ENCODE results near the gene IL1RAP. TPM values are rescaled to one million over a fixed set of nuclear protein-coding genes. Genes with fewer than 3 reads are reported as not detected.

Gene IL1RAP
- total and polyA plus RNA-seq, 7 donors = 0.70 to 6.3 (median 4.0) TPM

- Histone ChIP-seq H3K4me3 (no peak overlapping the region), H3K9me3 (no peaks in the 10 kb centered on the region), H3K27ac (no peak overlapping the region), H3K4me1 (peaks cover 8% of the 10 kb centered on the region), H3K36me3 (ENCODE audit: insufficient read depth in 1 of 2, low read depth in 1 of 2) (no peaks in the 10 kb centered on the region), H3K27me3 (ENCODE audit: insufficient read depth in 3 of 3, low read length in 2 of 3) (no peaks in the 10 kb centered on the region)
- intact Hi-C loops (cut with DNase I) = no loop called here
- DNase-seq (no peak), ATAC-seq (no peak)
- 56 to 67% (median 62%) methylated on average over 6 of the region's 6 CpGs for WGBS, 3 donors
- no peak for TF ChIP-seq CTCF (IDR thresholded peaks at IDR 0.05)
Observed at GRCh38 chr3:190591080-190591479, 77.2 kb downstream of the IL1RAP start.

- TF ChIP-seq CTCF (IDR thresholded peaks at IDR 0.05) = no peak
- Histone ChIP-seq H3K4me3 (no peak overlapping the region), H3K27me3 (ENCODE audit: insufficient read depth in 3 of 3, low read length in 2 of 3) (no peaks in the 10 kb centered on the region), H3K27ac (no peak overlapping the region), H3K9me3 (no peaks in the 10 kb centered on the region), H3K36me3 (ENCODE audit: insufficient read depth in 1 of 2, low read depth in 1 of 2) (no peaks in the 10 kb centered on the region), H3K4me1 (no peaks in the 10 kb centered on the region)
- intact Hi-C loops (cut with DNase I) = no loop called here
- ATAC-seq (no peak), DNase-seq (no peak)
- 71 to 81% (median 76%) methylated on average over 2 of the region's 2 CpGs for WGBS, 3 donors
Observed at GRCh38 chr3:190593075-190593474, 79.2 kb downstream of the IL1RAP start.

GRCh38 chr3:190594171-190594570, 80.3 kb downstream of the IL1RAP start:
- H3K27me3 ChIP-seq (ENCODE audit: insufficient read depth in 3 of 3, low read length in 2 of 3) = no peaks in the 10 kb centered on the region
- H3K36me3 ChIP-seq (ENCODE audit: insufficient read depth in 1 of 2, low read depth in 1 of 2) = no peaks in the 10 kb centered on the region
- intact Hi-C loops (cut with DNase I) = no loop called here
- ATAC-seq = no peak
- H3K27ac ChIP-seq = no peak overlapping the region
- H3K9me3 ChIP-seq = no peaks in the 10 kb centered on the region
- WGBS, 3 donors = 67 to 94% (median 80%) methylated on average over 4 of the region's 4 CpGs
- TF ChIP-seq CTCF (IDR thresholded peaks at IDR 0.05) = no peak
- DNase-seq = no peak
- H3K4me1 ChIP-seq = no peaks in the 10 kb centered on the region
- no peak overlapping the region for H3K4me3 ChIP-seq

- Histone ChIP-seq H3K27me3 (ENCODE audit: insufficient read depth in 3 of 3, low read length in 2 of 3) (no peaks in the 10 kb centered on the region), H3K4me3 (no peak overlapping the region), H3K27ac (no peak overlapping the region), H3K9me3 (no peaks in the 10 kb centered on the region), H3K36me3 (ENCODE audit: insufficient read depth in 1 of 2, low read depth in 1 of 2) (no peaks in the 10 kb centered on the region), H3K4me1 (no peaks in the 10 kb centered on the region)
- 93 to 95% (median 95%) methylated on average over 9 of the region's 9 CpGs for WGBS, 3 donors
- ATAC-seq (no peak), DNase-seq (no peak)
- intact Hi-C loops (cut with DNase I) = no loop called here
- no peak for TF ChIP-seq CTCF (IDR thresholded peaks at IDR 0.05)
Observed at GRCh38 chr3:190595179-190595795, 81.4 kb downstream of the IL1RAP start.

GRCh38 chr3:190595807-190596206, 81.9 kb downstream of the IL1RAP start:
- TF ChIP-seq CTCF (IDR thresholded peaks at IDR 0.05) = no peak
- Histone ChIP-seq H3K27me3 (ENCODE audit: insufficient read depth in 3 of 3, low read length in 2 of 3) (no peaks in the 10 kb centered on the region), H3K4me1 (no peaks in the 10 kb centered on the region), H3K36me3 (ENCODE audit: insufficient read depth in 1 of 2, low read depth in 1 of 2) (no peaks in the 10 kb centered on the region), H3K9me3 (no peaks in the 10 kb centered on the region), H3K4me3 (no peak overlapping the region), H3K27ac (no peak overlapping the region)
- intact Hi-C loops (cut with DNase I) = no loop called here
- DNase-seq (no peak), ATAC-seq (no peak)
- 76 to 86% (median 78%) methylated on average over 2 of the region's 2 CpGs for WGBS, 3 donors
